H1 (cell line): ENCODE data around the gene TINCR. TPM values are rescaled to one million over a fixed set of nuclear protein-coding genes. Genes with fewer than 3 reads are reported as not detected.

Experiments used
- CTCF ChIA-PET: fragments of 300-600 bp; sonication (Branson Sonifier 250); formaldehyde crosslinking; loops from one replicate; lab custom pipeline; 2021; ENCODE audit not compliant: partially characterized antibody; lab: Charles Lee
- POLR2A ChIA-PET: fragments of 300-600 bp; sonication (Branson Sonifier 250); formaldehyde crosslinking; loops from one replicate; lab custom pipeline; 2021; ENCODE audit warnings: inconsistent platforms; ENCODE audit not compliant: partially characterized antibody; lab: Charles Lee
- DNase-seq, 2 experiments: peaks; one replicate each; pipeline versions ENCODE4 v3.0.0 to v3.0.0-alpha.2; 2010 to 2022; ENCODE audit warnings: low spot score in 2 of 2, low read depth in 1 of 2, mixed read lengths in 1 of 2
- FAIRE-seq: peaks from 2 replicates; lab custom pipeline; 2011; peaks lifted over from hg19 to GRCh38; lab: Jason Lieb, UNC
- H2AFZ ChIP-seq: 2 replicates; pipeline ENCODE4 v1.8.1; 2012; ENCODE audit warnings: low read length, inconsistent platforms
- H2AK5ac ChIP-seq: 2 replicates; pipeline ENCODE4 v1.6.1; 2013; ENCODE audit warnings: low read depth, low read length
- H2BK120ac ChIP-seq: replicated peaks from 2 replicates; pipeline ENCODE3; 2013; ENCODE audit warnings: low read depth, low read length, inconsistent platforms
- H2BK12ac ChIP-seq: 2 replicates; pipeline ENCODE4 v1.6.1; 2013; ENCODE audit warnings: low read depth, low read length
- H2BK15ac ChIP-seq: 2 replicates; pipeline ENCODE4 v1.6.1; 2013; ENCODE audit warnings: low read length
- H2BK20ac ChIP-seq: 2 replicates; pipeline ENCODE4 v1.6.1; 2013; ENCODE audit warnings: low read length
- H2BK5ac ChIP-seq: 2 replicates; pipeline ENCODE4 v1.6.1; 2013; ENCODE audit warnings: low read depth, low read length
- H3K14ac ChIP-seq: 2 replicates; pipeline ENCODE4 v1.6.1; 2013; ENCODE audit warnings: inconsistent platforms; ENCODE audit not compliant: insufficient read length
- H3K18ac ChIP-seq: 2 replicates; pipeline ENCODE4 v1.6.1; 2013; ENCODE audit warnings: low read length; ENCODE audit errors: extremely low read depth
- H3K23ac ChIP-seq: 2 replicates; pipeline ENCODE4 v1.6.1; 2013; ENCODE audit warnings: inconsistent platforms; ENCODE audit not compliant: insufficient read length
- H3K23me2 ChIP-seq: 2 replicates; pipeline ENCODE4 v1.6.1; 2013; ENCODE audit warnings: low read depth, low read length
- H3K27ac ChIP-seq: 2 replicates; pipeline ENCODE4 v1.6.1; 2011; ENCODE audit warnings: low read depth, low read length, inconsistent platforms
- H3K27me3 ChIP-seq, 4 experiments: replicated peaks in 1 of 4; 1 replicate in 1 of 4; 2 replicates in 3 of 4; pipeline versions ENCODE4 v1.6.1 to v1.8.1; 2011 to 2013; ENCODE audit warnings: low read length in 3 of 4, mild to moderate bottlenecking in 3 of 4, inconsistent platforms in 2 of 4, mixed read lengths in 2 of 4, moderate library complexity in 1 of 4; ENCODE audit not compliant: control insufficient read depth in 3 of 4, insufficient read depth in 3 of 4; ENCODE audit errors: extremely low read depth in 1 of 4
- H3K36me3 ChIP-seq, 4 experiments: 2 replicates each; pipeline versions ENCODE4 v1.6.1 to v1.8.1; 2011 to 2013; ENCODE audit warnings: mild to moderate bottlenecking in 4 of 4, low read length in 3 of 4, moderate library complexity in 2 of 4, control low read depth in 1 of 4, inconsistent platforms in 1 of 4; ENCODE audit not compliant: insufficient read depth in 4 of 4, control insufficient read depth in 2 of 4
- H3K4ac ChIP-seq: replicated peaks from 2 replicates; pipeline ENCODE3; 2013; ENCODE audit warnings: low read length, low read depth, mixed read lengths, inconsistent platforms; ENCODE audit not compliant: insufficient read length
- H3K4me1 ChIP-seq, 4 experiments: replicated peaks in 1 of 4; 1 replicate in 1 of 4; 2 replicates in 3 of 4; pipeline versions ENCODE4 v1.6.1 to v1.8.1; 2011 to 2013; ENCODE audit warnings: low read length in 3 of 4, inconsistent platforms in 2 of 4, mixed read lengths in 1 of 4; ENCODE audit not compliant: insufficient read depth in 4 of 4, control insufficient read depth in 3 of 4
- H3K4me2 ChIP-seq, 2 experiments: 2 replicates each; pipeline versions ENCODE4 v1.6.1 to v1.8.1; 2011 to 2013; ENCODE audit warnings: low read depth in 2 of 2, low read length in 2 of 2, control low read depth in 1 of 2, inconsistent platforms in 1 of 2, mild to moderate bottlenecking in 1 of 2; ENCODE audit not compliant: insufficient read depth in 1 of 2
- H3K4me3 ChIP-seq, 4 experiments: fragments of 200-600, 300-600 bp in 1 of 4; sonication (generic), shearing (Covaris generic), sonication (Bioruptor Twin) in 1 of 4; 2 replicates each; pipeline versions ENCODE4 v1.5.1 to v1.8.1; 2011 to 2016; ENCODE audit warnings: low read length in 4 of 4, low read depth in 3 of 4, control low read depth in 2 of 4, inconsistent platforms in 2 of 4, mild to moderate bottlenecking in 2 of 4, mixed read lengths in 1 of 4, moderate library complexity in 1 of 4; ENCODE audit not compliant: insufficient read depth in 2 of 4; ENCODE audit errors: extremely low read depth in 1 of 4
- H3K56ac ChIP-seq: replicated peaks from 2 replicates; pipeline ENCODE3; 2013; ENCODE audit warnings: low read depth, mild to moderate bottlenecking, mixed read lengths, low read length, inconsistent platforms; ENCODE audit not compliant: insufficient read length
- H3K79me1 ChIP-seq: 2 replicates; pipeline ENCODE4 v1.6.1; 2013; ENCODE audit warnings: low read depth, low read length, control low read depth
- H3K79me2 ChIP-seq, 2 experiments: 2 replicates each; pipeline versions ENCODE4 v1.6.1 to v1.8.1; 2012 to 2013; ENCODE audit warnings: low read length in 2 of 2, mild to moderate bottlenecking in 2 of 2, inconsistent platforms in 1 of 2; ENCODE audit not compliant: insufficient read depth in 2 of 2, control insufficient read depth in 1 of 2
- H3K9ac ChIP-seq, 4 experiments: replicated peaks in 1 of 4; 1 replicate in 1 of 4; 2 replicates in 3 of 4; pipeline versions ENCODE4 v1.6.1 to v1.8.1; 2011 to 2013; ENCODE audit warnings: low read depth in 3 of 4, low read length in 3 of 4, control low read depth in 2 of 4, mild to moderate bottlenecking in 2 of 4, moderate library complexity in 2 of 4, inconsistent platforms in 1 of 4; ENCODE audit errors: extremely low read depth in 1 of 4
- H3K9me3 ChIP-seq, 2 experiments: 2 replicates each; pipeline versions ENCODE4 v1.6.1 to v1.8.1; 2012 to 2013; ENCODE audit warnings: mild to moderate bottlenecking in 2 of 2, moderate library complexity in 2 of 2, control low read depth in 1 of 2, inconsistent platforms in 1 of 2, low read depth in 1 of 2, low read length in 1 of 2, mixed read lengths in 1 of 2; ENCODE audit not compliant: insufficient read depth in 2 of 2
- H4K20me1 ChIP-seq, 2 experiments: replicated peaks in 1 of 2; 2 replicates each; pipeline versions ENCODE3 to v1.8.1; 2011 to 2013; ENCODE audit warnings: inconsistent platforms in 2 of 2, low read length in 2 of 2, mild to moderate bottlenecking in 1 of 2; ENCODE audit not compliant: insufficient read depth in 2 of 2, control insufficient read depth in 1 of 2
- H4K5ac ChIP-seq: 2 replicates; pipeline ENCODE4 v1.6.1; 2013; ENCODE audit warnings: low read length, low read depth, mixed read lengths, inconsistent platforms; ENCODE audit not compliant: insufficient read length
- H4K8ac ChIP-seq: 2 replicates; pipeline ENCODE4 v1.8.0; 2013; ENCODE audit warnings: mild to moderate bottlenecking, moderate library complexity, low read length, inconsistent platforms; ENCODE audit not compliant: insufficient read depth; ENCODE audit errors: extremely low read depth
- H4K91ac ChIP-seq: replicated peaks from 2 replicates; pipeline ENCODE3; 2013; ENCODE audit warnings: low read length, mixed read lengths, inconsistent platforms; ENCODE audit not compliant: insufficient read length
- BACH1 ChIP-seq: IDR thresholded peaks from 2 replicates; pipeline ENCODE4 v1.6.1; 2012; ENCODE audit warnings: low read length, improper control_type of control experiment
- CTBP2 ChIP-seq: IDR thresholded peaks from 2 replicates; pipeline ENCODE4 v1.7.0; 2011; ENCODE audit warnings: borderline replicate concordance, mild to moderate bottlenecking, moderate library complexity, mixed read lengths, low read length; ENCODE audit not compliant: insufficient read depth, insufficient read length
- POU5F1 ChIP-seq: IDR thresholded peaks from 2 replicates; pipeline ENCODE4 v1.6.1; 2011; ENCODE audit warnings: low read depth, mild to moderate bottlenecking, low read length, moderate library complexity
- YY1 ChIP-seq: IDR thresholded peaks from 2 replicates; pipeline ENCODE4 v1.6.1; 2011; ENCODE audit warnings: low read depth, mild to moderate bottlenecking, low read length
- WGBS, 2 experiments: shearing (Covaris generic) in 1 of 2; methylation state at CpG; one replicate each; pipeline versions ENCODE4 v1.1.6 to v1.1.7; 2013 to 2015; ENCODE audit warnings: low lambda C conversion rate in 2 of 2, mixed read lengths in 2 of 2, inconsistent platforms in 1 of 2, low coverage in 1 of 2, missing lambda C conversion rate in 1 of 2; ENCODE audit not compliant: insufficient replicate concordance in 2 of 2, insufficient coverage in 1 of 2, insufficient read length in 1 of 2; ENCODE audit errors: extremely low coverage in 1 of 2, missing lambda C conversion rate in 1 of 2; 5-methylcytosine and 5-hydroxymethylcytosine counted together
- polyA plus RNA-seq, 7 experiments: library from polyadenylated mRNA; depleted of rRNA in 3 of 7; stranded (reverse) in 5 of 7; unstranded in 2 of 7; fragments of >200 nt in 5 of 7; fragments of 200-250 nt in 2 of 7; gene quantifications; 1 replicate in 5 of 7; 2 replicates in 1 of 7; 4 replicates in 1 of 7; pipeline versions ENCODE4 v1.2.1 to v1.2.3, GENCODE V29; 2011 to 2013; ENCODE audit warnings: missing spikeins in 2 of 7, mixed read lengths in 2 of 7
- total RNA-seq: library from RNA; stranded (reverse); fragmentation: NEBNext Ultra II Directional; extraction: Animal tissue kit (Norgen Biotek cat#: 25700); gene quantifications from 2 replicates; pipeline ENCODE4 v1.2.1, GENCODE V29; 2021

The TINCR gene
- total and polyA plus RNA-seq, 2 of the 8 experiments (the other 6 are each of a cell fraction or from before 2014, with no cell fraction given), result 0.52 to 1.4 TPM

DNA sequence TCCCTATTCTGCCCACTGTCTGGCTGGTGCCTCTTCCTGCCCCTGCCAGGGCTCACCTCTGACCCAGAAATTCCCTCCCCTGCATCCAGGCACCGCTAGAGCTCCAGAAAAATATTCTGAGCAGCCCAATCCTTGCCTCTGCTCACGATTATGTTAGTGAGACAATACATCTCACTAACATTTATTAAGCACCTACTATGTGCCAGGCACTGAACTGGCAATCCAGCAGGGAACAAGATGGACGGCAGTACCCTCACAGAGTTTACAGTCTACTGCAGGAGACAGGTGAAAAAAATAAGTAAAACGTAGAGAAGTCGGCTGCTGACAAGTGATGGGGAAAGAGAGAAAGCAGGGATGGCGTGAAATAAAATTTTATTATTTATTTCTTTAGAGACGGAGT lies 5.5 kb downstream of the TINCR start:
- no peak for DNase-seq
- no peak for TF ChIP-seq CTBP2
- no peak for TF ChIP-seq BACH1
- TF ChIP-seq YY1, result no peak
- TF ChIP-seq POU5F1, result no peak

More for the DNA sequence above, 5.5 kb downstream of the TINCR start:
- H3K56ac ChIP-seq, result no peak overlapping the region
- H4K8ac ChIP-seq, result no peak overlapping the region
- H3K18ac ChIP-seq, result no peak overlapping the region
- ChIA-PET CTCF (interaction anchor here (0.6 to 12.1 kb wide), 21 partner anchors 10 to 232 kb away, joined by 3 to 206 read pairs (median 4); partner anchors contain the start of gene SAFB2), POLR2A (interaction anchor here (0.6 kb wide), 1 partner anchor 11 kb away, joined by 3 read pairs; no protein-coding TSS in a partner anchor)
- peaks cover 5 to 8% of the 10 kb centered on the region in 2 experiments; a peak in 3 of 4 replicates for H3K9me3 ChIP-seq
- H2BK120ac ChIP-seq, result no peak overlapping the region
- H3K4me1 ChIP-seq, result peaks cover 0 to 9% (median 4%) of the 10 kb centered on the region in 4 experiments; a peak in 3 of 7 replicates
- no peak overlapping the region for H3K4me2 ChIP-seq
- H2BK12ac ChIP-seq, result no peak overlapping the region
- H2AK5ac ChIP-seq, result no peak overlapping the region
- no peak overlapping the region for H3K27ac ChIP-seq
- FAIRE-seq, result no peak
- H3K23me2 ChIP-seq, result peaks cover 2% of the 10 kb centered on the region; the same call in 1 of the 2 replicates
- no peaks in the 10 kb centered on the region for H3K79me1 ChIP-seq
- H3K27me3 ChIP-seq, result peaks cover 0 to 12% (median 9%) of the 10 kb centered on the region in 4 experiments; a peak in 6 of 7 replicates
- 85 to 100% methylated on average over 3 to 7 of the region's 7 CpGs for WGBS, 2 experiments
- no peak overlapping the region for H3K4me3 ChIP-seq
- no peak overlapping the region for H3K4ac ChIP-seq
- H3K23ac ChIP-seq, result no peak overlapping the region
- no peak overlapping the region for H2AFZ ChIP-seq
- H3K14ac ChIP-seq, result no peak overlapping the region
- no peak overlapping the region for H3K9ac ChIP-seq
- H4K5ac ChIP-seq, result no peak overlapping the region
- H4K91ac ChIP-seq, result no peak overlapping the region
- no peak overlapping the region for H2BK15ac ChIP-seq
- no peaks in the 10 kb centered on the region for H3K36me3 ChIP-seq
- no peaks in the 10 kb centered on the region for H3K79me2 ChIP-seq
- no peak overlapping the region for H2BK20ac ChIP-seq
- no peak overlapping the region for H2BK5ac ChIP-seq
- no peaks in the 10 kb centered on the region for H4K20me1 ChIP-seq
